ENCODE measurements around the gene FYB2. TPM values are rescaled to one million over a fixed set of nuclear protein-coding genes. Genes with fewer than 3 reads are reported as not detected.

Gene FYB2
- total and polyA plus RNA-seq, 12 donors, result not detected

GRCh38 chr1:56806804-56807203 lies 12.4 kb downstream of the FYB2 start:
- intact Hi-C loops (cut with DNase I), result no loop called here
- H3K4me1 ChIP-seq (replicated peaks in 1 of 2), result no peaks in the 10 kb centered on the region
- no peaks in the 10 kb centered on the region for H3K9me3 ChIP-seq (replicated peaks in 1 of 3)
- DNase-seq, result no peak
- H3K36me3 ChIP-seq (replicated peaks in 1 of 2), result no peaks in the 10 kb centered on the region
- no peak overlapping the region for H3K4me3 ChIP-seq
- no peak overlapping the region for H3K27ac ChIP-seq
- 59 to 95% (median 68%) methylated on average over 3 of the region's 3 CpGs for WGBS, 4 donors
- no peak for TF ChIP-seq CTCF (IDR thresholded peaks at IDR 0.05)
- TF ChIP-seq POLR2A (IDR thresholded peaks at IDR 0.05), result no peak
- no peaks in the 10 kb centered on the region for H3K27me3 ChIP-seq

GRCh38 chr1:56803561-56804156 lies 15.5 kb downstream of the FYB2 start:
- H3K27me3 ChIP-seq, result no peaks in the 10 kb centered on the region
- H3K27ac ChIP-seq, result no peak overlapping the region
- no peaks in the 10 kb centered on the region for H3K36me3 ChIP-seq (replicated peaks in 1 of 2)
- 56 to 68% (median 62%) methylated on average over 5 of the region's 5 CpGs for WGBS, 4 donors
- intact Hi-C loops (cut with DNase I), result no loop called here
- no peaks in the 10 kb centered on the region for H3K9me3 ChIP-seq (replicated peaks in 1 of 3)
- H3K4me3 ChIP-seq, result no peak overlapping the region
- TF ChIP-seq CTCF (IDR thresholded peaks at IDR 0.05) (peak in 5 of 6 experiments; percentile 12 to 44 (median 36)), POLR2A (IDR thresholded peaks at IDR 0.05) (no peak)
- H3K4me1 ChIP-seq (replicated peaks in 1 of 2), result no peaks in the 10 kb centered on the region
- DNase-seq, result peak in 5 of 7 donors; percentile 23 to 59 (median 34)

- Histone ChIP-seq H3K4me1 (replicated peaks in 1 of 2) (peaks cover 0 to 13% of the 10 kb centered on the region in 2 donors), H3K27ac (no peak overlapping the region), H3K9me3 (replicated peaks in 1 of 3) (no peaks in the 10 kb centered on the region), H3K4me3 (no peak overlapping the region), H3K27me3 (no peaks in the 10 kb centered on the region), H3K36me3 (replicated peaks in 1 of 2) (no peaks in the 10 kb centered on the region)
- intact Hi-C loops (cut with DNase I), result no loop called here
- TF ChIP-seq POLR2A (IDR thresholded peaks at IDR 0.05) (no peak), CTCF (IDR thresholded peaks at IDR 0.05) (no peak)
- 60 to 66% (median 62%) methylated on average over 7 of the region's 7 CpGs for WGBS, 4 donors
- peak in 2 of 7 donors; percentile 31 to 37 for DNase-seq
These were observed 19.4 kb downstream of the FYB2 start for GRCh38 chr1:56799605-56800400.

GRCh38 chr1:56798053-56798471 lies 21.1 kb downstream of the FYB2 start:
- Histone ChIP-seq H3K27ac (peak overlapping the region in 2 of 5 donors; percentile 28 to 55), H3K36me3 (replicated peaks in 1 of 2) (no peaks in the 10 kb centered on the region), H3K4me3 (no peak overlapping the region), H3K9me3 (replicated peaks in 1 of 3) (no peaks in the 10 kb centered on the region), H3K27me3 (no peaks in the 10 kb centered on the region), H3K4me1 (replicated peaks in 1 of 2) (peaks cover 0 to 13% of the 10 kb centered on the region in 2 donors)
- DNase-seq, result peak in 1 of 7 donors; percentile 51
- TF ChIP-seq POLR2A (IDR thresholded peaks at IDR 0.05), result no peak
- no peak for TF ChIP-seq CTCF (IDR thresholded peaks at IDR 0.05)
- intact Hi-C loops (cut with DNase I), result no loop called here
- 6 to 17% (median 13%) methylated on average over 3 of the region's 3 CpGs for WGBS, 4 donors
